HG02571 (cell line): ENCODE data around the gene GALNT14.

Experiments
- ATAC-seq: cut with Tn5 transposase; IDR thresholded peaks from one replicate; pipeline ENCODE4 v1.9.1; 2021; ENCODE audit warnings: mild to moderate bottlenecking, moderate library complexity; ENCODE audit not compliant: unreplicated experiment

The GALNT14 gene

GRCh38 chr2:31058096-31059035, 79.9 kb downstream of the GALNT14 start:
- ATAC-seq: no peak

GRCh38 chr2:31057691-31058090, 80.5 kb downstream of the GALNT14 start:
- ATAC-seq: no peak

GRCh38 chr2:31055938-31056337, 82.3 kb downstream of the GALNT14 start:
- no peak for ATAC-seq

- ATAC-seq: no peak
Observed at GRCh38 chr2:31054842-31055388, 83.3 kb downstream of the GALNT14 start.

- ATAC-seq: no peak
Observed at GRCh38 chr2:31053929-31054782, 84.1 kb downstream of the GALNT14 start.

GRCh38 chr2:31052284-31052683, 86.0 kb downstream of the GALNT14 start:
- ATAC-seq: no peak

GRCh38 chr2:31051258-31052140, 86.7 kb downstream of the GALNT14 start:
- no peak for ATAC-seq

- ATAC-seq: no peak
Observed at GRCh38 chr2:31049916-31050588, 88.2 kb downstream of the GALNT14 start.

- ATAC-seq: no peak
Observed at GRCh38 chr2:31049264-31049663, 89.0 kb downstream of the GALNT14 start.

- ATAC-seq: no peak
Observed at GRCh38 chr2:31047599-31047998, 90.6 kb downstream of the GALNT14 start.

GRCh38 chr2:31038385-31038784, 99.9 kb downstream of the GALNT14 start:
- no peak for ATAC-seq

GRCh38 chr2:31037058-31037457, 101.2 kb downstream of the GALNT14 start:
- ATAC-seq: no peak

- no peak for ATAC-seq
Observed at GRCh38 chr2:31033032-31033431, 105.2 kb downstream of the GALNT14 start.

GRCh38 chr2:31032475-31032874, 105.8 kb downstream of the GALNT14 start:
- ATAC-seq: no peak

GRCh38 chr2:31031132-31031706, 107.0 kb downstream of the GALNT14 start:
- ATAC-seq: no peak

- ATAC-seq: no peak
Observed at GRCh38 chr2:31028417-31028816, 109.8 kb downstream of the GALNT14 start.

- no peak for ATAC-seq
Observed at GRCh38 chr2:31027549-31027948, 110.7 kb downstream of the GALNT14 start.

GRCh38 chr2:31023541-31023940, 114.7 kb downstream of the GALNT14 start:
- no peak for ATAC-seq

- no peak for ATAC-seq
Observed at GRCh38 chr2:31020713-31021112, 117.5 kb downstream of the GALNT14 start.

- no peak for ATAC-seq
Observed at GRCh38 chr2:31018280-31018679, 120.0 kb downstream of the GALNT14 start.
